Measurements from ENCODE around the gene PCCA.

The PCCA gene

GRCh38 chr13:100478107-100478809 is 389.4 kb downstream of the PCCA start:
- no peak for DNase-seq

GRCh38 chr13:100480676-100481075 is 391.8 kb downstream of the PCCA start:
- DNase-seq: no peak

- DNase-seq: no peak
These were observed 394.2 kb downstream of the PCCA start for GRCh38 chr13:100483139-100483538.

GRCh38 chr13:100483841-100484381 is 395.0 kb downstream of the PCCA start:
- DNase-seq: peak; percentile 15

- DNase-seq: no peak
These were observed 395.8 kb downstream of the PCCA start for GRCh38 chr13:100484702-100485101.

GRCh38 chr13:100485265-100485664 is 396.4 kb downstream of the PCCA start:
- DNase-seq: no peak

- no peak for DNase-seq
These were observed 401.8 kb downstream of the PCCA start for GRCh38 chr13:100490692-100491091.

GRCh38 chr13:100491164-100491842 is 402.4 kb downstream of the PCCA start:
- DNase-seq: no peak

GRCh38 chr13:100493418-100493817 is 404.5 kb downstream of the PCCA start:
- no peak for DNase-seq

GRCh38 chr13:100495455-100495854 is 406.6 kb downstream of the PCCA start:
- DNase-seq: peak; percentile 10

GRCh38 chr13:100497389-100497788 is 408.5 kb downstream of the PCCA start:
- DNase-seq: no peak

GRCh38 chr13:100502446-100502845 is 413.6 kb downstream of the PCCA start:
- no peak for DNase-seq

GRCh38 chr13:100503622-100504021 is 414.7 kb downstream of the PCCA start:
- no peak for DNase-seq

GRCh38 chr13:100506154-100506553 is 417.3 kb downstream of the PCCA start:
- DNase-seq: no peak

- no peak for DNase-seq
These were observed 417.9 kb downstream of the PCCA start for GRCh38 chr13:100506600-100507422.

GRCh38 chr13:100508455-100508854 is 419.6 kb downstream of the PCCA start:
- no peak for DNase-seq

GRCh38 chr13:100508996-100509395 is 420.1 kb downstream of the PCCA start:
- no peak for DNase-seq

- DNase-seq: no peak
These were observed 421.5 kb downstream of the PCCA start for GRCh38 chr13:100510208-100510957.

- no peak for DNase-seq
These were observed 422.6 kb downstream of the PCCA start for GRCh38 chr13:100511466-100511865.

GRCh38 chr13:100512422-100512821 is 423.5 kb downstream of the PCCA start:
- no peak for DNase-seq

GRCh38 chr13:100513171-100513570 is 424.3 kb downstream of the PCCA start:
- DNase-seq: no peak

GRCh38 chr13:100513987-100514670 is 425.2 kb downstream of the PCCA start:
- no peak for DNase-seq

Data from NCI-H1694 (cell line).